ENCODE measurements around the gene MYG1.

Gene MYG1

GRCh38 chr12:53299454-53300180, at the start of gene MYG1:
TSS of gene MYG1 (plus strand) at chr12:53299695. CDS start at chr12:53299738, 43 bp downstream.
- DNase-seq (ENCODE audit: low spot score) = peak; percentile 87

DNA sequence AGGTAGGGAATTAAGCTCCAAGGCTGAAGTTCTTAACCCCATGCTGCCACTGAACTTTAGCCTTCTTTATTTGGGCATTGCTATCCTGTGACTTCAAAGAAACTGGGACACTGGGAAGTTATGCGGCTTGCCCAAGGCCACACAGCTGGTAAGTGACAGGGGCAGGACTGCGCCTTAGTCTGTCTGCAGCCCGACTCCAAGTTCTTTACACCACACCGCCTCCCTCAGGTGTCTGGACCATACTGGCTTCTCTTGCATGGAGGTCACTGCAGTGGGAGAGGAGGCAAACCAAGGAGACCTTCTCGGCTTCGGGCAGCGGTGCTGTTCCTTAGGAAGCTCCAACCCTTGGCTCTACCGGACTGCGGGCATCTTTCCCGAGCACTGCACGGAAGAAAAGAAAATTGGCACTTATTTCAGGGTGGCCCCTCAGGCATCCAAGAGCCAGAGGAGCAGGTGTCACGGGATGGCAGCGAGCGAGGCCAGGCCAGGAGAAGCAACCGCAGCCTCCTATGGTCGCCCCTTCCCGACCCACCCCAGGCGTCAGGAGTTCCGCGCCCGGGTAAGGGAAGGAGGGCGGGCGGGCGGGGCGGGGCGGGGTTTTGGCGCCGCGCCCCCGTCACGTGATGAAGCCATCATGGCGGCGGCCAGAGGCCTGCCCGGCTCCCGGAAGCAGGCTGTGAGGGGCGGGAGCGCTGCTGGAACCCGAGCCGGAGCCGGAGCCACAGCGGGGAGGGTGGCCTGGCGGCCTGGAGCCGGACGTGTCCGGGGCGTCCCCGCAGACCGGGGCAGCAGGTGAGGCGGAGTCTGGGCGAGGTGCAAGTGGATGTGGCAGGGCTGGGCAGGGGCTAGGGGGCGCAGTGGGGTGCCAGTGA, 47.8 kb upstream of the MYG1 start:
- peak; percentile 83 for DNase-seq (ENCODE audit: low spot score)

DNA sequence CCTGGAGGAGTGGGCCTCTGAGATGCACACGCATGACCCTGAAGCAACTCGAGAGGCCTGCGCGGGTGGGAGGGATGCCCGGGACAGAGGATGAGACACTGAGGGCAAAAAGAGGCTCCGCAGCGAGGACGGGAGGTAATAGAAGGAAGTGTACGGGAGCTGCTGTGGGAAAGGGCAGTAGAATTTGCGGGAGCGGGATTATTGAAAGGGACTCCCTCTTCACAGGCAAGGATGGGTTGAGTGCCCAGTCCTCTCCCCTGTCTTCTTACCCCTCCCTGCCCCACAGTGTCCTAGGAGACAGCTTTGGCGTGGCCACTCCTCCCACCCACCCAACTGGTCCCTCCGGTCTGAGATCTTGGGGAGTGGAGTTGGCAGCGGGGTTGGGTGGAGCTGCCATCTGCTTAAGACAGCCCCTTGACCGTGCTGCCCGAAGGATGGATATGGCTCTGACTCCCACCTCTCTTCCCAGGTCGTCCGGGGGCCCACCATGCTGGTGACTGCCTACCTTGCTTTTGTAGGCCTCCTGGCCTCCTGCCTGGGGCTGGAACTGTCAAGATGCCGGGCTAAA, 47.1 kb upstream of the MYG1 start:
- DNase-seq (ENCODE audit: low spot score) = no peak

- DNase-seq (ENCODE audit: low spot score) = no peak
Measured at GRCh38 chr12:53253298-53253697, 46.2 kb upstream of the MYG1 start.

- DNase-seq (ENCODE audit: low spot score) = no peak
Measured at GRCh38 chr12:53254816-53255545, 44.5 kb upstream of the MYG1 start.

DNA sequence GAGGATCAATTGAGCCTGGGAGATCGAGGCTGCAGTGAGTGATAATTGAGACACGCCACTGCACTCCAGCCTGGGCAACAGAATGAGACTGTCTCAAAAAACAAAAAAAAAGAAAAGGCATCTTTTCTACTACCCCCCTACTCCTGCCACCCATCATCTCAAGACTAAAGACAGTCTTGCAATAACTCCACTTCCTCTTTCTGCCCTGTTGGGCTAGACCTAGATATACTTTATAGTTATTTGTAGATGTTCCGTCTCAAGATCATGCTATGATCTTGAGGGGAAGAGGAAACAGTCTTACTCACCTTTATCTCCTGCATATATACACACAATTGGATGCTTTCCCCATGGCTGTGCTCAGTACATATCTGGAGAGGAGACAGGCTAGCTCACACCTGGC, 43.5 kb upstream of the MYG1 start:
- DNase-seq (ENCODE audit: low spot score) = no peak

GRCh38 chr12:53258541-53259539, 40.7 kb upstream of the MYG1 start:
- DNase-seq (ENCODE audit: low spot score) = no peak

DNA sequence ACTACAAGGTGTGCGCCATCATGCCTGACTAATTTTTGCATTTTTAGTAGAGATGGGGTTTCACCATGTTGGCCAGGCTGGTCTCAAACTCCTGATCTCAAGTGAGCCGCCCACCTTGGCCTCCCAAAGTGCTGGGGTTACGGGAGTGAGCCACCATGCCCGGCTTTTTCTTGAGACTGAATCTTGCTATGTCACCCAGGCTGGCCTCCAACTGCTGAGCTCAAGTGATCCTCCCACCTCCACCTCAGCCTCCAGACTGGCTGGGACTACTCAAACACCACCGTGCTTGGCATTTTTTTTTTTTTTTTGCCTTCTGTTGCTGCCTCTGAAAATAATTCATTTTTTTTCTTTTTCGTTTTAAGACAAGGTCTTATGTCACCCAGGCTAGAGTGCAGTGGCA, 39.6 kb upstream of the MYG1 start:
- no peak for DNase-seq (ENCODE audit: low spot score)

DNA sequence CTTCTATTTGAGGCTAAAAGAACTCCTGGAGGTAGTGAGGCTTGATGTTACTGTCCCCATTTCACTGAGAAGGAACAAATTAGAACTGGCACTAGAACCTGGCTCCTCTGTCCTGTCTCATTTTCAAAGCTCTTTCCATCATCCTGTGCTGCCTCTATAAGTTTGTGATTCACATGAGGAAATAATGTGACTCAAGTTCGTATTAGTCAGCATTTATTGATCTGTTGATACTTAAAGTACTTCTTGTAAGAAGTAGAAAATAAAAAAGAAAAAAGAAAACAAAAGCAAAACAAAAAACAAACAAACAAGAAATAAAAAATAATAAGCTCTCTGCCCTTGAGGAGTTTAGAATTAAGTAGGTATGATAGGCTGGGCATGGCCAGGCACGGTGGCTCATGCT, 33.7 kb upstream of the MYG1 start:
- DNase-seq (ENCODE audit: low spot score) = no peak

DNA sequence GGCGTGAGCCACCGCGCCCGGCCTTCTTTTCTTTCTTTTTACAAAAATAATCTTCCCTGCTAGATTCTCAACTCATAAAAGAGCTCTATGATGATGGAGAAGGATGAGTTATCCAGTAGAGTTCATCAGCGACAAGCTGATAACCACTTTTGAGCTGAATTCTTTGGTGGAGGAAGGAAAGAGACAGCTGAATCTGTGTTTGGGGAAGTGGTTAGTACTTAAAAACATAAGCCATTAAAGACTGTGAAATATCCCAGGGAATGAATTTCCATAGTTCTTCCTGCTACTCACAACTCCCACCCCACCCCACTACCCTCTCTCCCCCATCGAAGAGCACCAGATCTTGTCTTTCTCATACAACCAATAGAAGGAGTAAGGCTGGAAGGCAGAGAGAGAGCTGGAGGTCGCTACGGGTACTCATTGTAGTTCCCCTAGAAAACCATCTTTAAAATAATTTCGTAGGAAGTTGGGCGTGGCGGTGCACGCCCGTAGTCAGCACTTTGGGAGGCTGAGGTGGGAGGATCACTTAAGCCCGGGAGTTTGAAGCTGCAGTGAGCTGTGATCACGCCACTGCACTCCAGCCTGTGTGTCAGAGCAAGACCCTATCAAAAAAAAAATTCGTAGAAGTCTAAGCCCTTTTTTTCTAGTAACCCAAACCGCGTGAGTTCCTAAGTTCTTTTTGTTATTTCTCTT, 32.0 kb upstream of the MYG1 start:
- DNase-seq (ENCODE audit: low spot score) = no peak

DNA sequence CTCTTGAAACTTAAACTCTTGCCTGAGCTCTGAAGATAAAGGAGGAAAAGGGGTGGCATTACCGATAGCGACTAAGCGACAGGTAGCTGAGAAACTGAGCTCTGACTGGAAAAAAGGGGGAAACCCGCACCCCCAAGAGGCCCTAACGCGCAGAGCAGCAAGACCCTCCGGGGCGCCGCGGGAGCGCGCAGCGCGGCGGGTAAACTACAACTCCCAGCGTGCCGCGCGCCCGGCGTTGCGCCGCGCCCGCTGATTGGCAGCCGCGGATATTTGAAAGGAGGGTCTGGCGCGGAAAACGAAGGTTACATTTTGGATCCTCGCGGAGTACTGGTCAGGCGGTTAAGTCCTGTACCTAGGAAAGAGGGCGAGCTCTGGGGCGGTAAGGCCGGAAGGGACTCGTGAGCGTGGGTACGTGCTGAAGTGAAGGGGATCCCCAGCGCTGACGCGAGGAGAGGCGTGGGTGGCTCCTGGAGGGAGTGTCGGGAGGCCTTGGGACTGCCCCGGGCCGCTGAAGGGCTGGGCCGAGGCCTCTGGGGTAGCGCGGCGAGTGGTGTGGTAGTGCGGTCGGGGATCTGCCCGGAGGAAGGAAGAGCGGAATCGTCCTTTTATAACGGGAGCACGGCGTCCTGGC, 31.4 kb upstream of the MYG1 start, which contains the start of gene ESPL1:
TSS of gene ESPL1 (plus strand) at position 301 of the 631 bp plus-strand sequence. CDS start 468 bp downstream, outside the sequence.
- DNase-seq (ENCODE audit: low spot score) = peak; percentile 54

DNA sequence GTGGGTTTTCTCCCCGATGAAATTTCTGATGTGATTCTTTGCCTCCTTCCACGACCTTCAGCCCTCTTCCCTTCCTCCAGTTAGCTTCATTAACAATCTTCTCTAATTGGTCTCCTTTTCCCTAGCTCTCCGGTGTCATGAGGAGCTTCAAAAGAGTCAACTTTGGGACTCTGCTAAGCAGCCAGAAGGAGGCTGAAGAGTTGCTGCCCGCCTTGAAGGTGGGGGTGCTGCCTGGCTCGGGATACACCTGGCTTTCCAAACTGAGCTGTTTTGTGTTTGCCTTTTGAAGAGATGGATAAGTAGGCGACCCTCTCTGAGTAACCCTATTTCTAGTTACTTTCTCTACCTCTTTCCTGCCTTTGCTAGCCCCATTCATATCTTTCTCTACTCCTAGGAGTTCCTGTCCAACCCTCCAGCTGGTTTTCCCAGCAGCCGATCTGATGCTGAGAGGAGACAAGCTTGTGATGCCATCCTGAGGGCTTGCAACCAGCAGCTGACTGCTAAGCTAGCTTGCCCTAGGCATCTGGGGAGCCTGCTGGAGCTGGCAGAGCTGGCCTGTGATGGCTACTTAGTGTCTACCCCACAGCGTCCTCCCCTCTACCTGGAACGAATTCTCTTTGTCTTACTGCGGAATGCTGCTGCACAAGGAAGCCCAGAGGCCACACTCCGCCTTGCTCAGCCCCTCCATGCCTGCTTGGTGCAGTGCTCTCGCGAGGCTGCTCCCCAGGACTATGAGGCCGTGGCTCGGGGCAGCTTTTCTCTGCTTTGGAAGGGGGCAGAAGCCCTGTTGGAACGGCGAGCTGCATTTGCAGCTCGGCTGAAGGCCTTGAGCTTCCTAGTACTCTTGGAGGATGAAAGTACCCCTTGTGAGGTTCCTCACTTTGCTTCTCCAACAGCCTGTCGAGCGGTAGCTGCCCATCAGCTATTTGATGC, 30.6 kb upstream of the MYG1 start:
- no peak for DNase-seq (ENCODE audit: low spot score)

DNA sequence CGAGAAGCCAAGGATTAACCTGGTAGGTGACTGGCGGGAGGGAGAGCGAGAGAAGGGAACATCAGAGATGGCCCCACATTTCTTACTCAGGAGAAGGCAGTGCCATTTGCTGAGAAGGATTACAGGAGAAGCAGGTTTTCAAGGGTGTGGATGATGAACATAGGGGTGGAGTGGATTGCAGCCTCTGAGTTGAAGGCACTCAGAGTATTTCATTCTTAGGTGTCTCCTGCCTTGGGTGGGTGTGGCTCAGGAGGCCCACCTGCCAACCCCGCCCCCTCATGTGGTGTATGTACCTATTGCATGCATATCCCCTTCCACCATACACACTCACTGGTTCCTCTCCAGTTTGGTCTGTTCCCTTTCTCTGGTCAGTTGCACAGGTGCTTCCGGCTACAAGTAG, 25.1 kb upstream of the MYG1 start:
- no peak for DNase-seq (ENCODE audit: low spot score)

- DNase-seq (ENCODE audit: low spot score) = no peak
Measured at GRCh38 chr12:53276511-53276910, 23.0 kb upstream of the MYG1 start.

DNA sequence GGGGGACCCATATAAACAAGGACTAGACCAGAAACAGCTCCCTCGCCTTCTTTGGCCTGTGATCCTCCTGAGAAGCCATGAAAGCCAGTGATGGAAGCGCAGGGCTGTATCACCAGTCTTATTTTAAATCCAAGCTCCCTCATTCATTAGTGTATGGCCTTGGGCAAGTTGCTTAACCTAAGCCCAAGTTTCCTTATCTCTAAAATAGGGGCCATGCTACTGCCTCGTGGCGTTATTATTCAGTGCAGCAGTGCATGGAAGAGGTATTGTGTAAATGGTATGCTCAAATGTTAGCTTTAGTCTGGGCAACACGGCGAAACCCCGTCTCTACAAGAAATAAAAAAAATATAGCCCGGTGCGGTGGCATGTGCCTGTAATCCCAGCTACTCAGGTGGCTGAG, 21.5 kb upstream of the MYG1 start:
- no peak for DNase-seq (ENCODE audit: low spot score)

DNA sequence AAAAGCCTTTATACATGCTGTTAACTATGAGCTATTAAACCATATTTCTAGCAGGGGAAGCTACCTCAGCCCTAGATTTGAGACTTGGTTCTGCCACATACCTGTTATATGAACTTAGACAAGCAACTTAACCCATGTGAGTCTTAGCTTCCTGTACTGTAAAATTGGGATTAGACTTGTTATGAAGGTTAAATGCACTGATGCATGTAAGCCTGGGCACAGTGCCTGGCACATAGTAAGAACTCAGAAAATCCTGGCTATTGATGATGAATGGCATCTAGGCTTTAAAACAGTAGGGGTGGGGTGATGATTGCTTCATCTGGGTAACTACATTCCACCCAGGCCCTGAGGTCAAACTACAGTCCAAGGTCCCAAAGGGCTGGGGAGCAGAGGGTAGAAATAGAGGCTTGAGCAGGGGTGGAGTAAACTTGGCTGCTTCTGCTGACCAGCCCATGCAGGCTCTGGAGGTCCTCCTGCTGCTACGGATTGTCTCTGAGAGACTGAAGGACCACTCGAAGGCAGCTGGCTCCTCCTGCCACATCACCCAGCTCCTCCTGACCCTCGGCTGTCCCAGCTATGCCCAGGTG, 20.1 kb upstream of the MYG1 start:
- no peak for DNase-seq (ENCODE audit: low spot score)

- DNase-seq (ENCODE audit: low spot score) = no peak
Measured at GRCh38 chr12:53279888-53280498, 19.5 kb upstream of the MYG1 start.

DNA sequence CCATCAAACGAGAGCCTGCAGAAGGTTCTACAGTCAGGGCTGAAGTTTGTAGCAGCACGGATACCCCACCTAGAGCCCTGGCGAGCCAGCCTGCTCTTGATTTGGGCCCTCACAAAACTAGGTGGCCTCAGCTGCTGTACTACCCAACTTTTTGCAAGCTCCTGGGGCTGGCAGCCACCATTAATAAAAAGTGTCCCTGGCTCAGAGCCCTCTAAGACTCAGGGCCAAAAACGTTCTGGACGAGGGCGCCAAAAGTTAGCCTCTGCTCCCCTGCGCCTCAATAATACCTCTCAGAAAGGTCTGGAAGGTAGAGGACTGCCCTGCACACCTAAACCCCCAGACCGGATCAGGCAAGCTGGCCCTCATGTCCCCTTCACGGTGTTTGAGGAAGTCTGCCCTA, 13.0 kb upstream of the MYG1 start:
- no peak for DNase-seq (ENCODE audit: low spot score)

All from pons (tissue), 1 donor.